Liver (tissue), 9 donors: ENCODE results near the gene PILRB. TPM values are rescaled to one million over a fixed set of nuclear protein-coding genes. Genes with fewer than 3 reads are reported as not detected.

Experiments used
- DNase-seq: peaks from one replicate; pipeline ENCODE4 v3.0.0-alpha.2; 2017; ENCODE audit warnings: low spot score
- H3K27ac ChIP-seq, 2 donors: one replicate each; pipeline ENCODE4 v1.7.0; 2013; ENCODE audit warnings: inconsistent platforms in 2 of 2, low read length in 2 of 2, control low read depth in 1 of 2, low read depth in 1 of 2, mild to moderate bottlenecking in 1 of 2
- H3K27me3 ChIP-seq, 4 donors: one replicate each; pipeline versions ENCODE4 v1.6.1 to v1.7.0; 2013; ENCODE audit warnings: low read length in 3 of 4, inconsistent platforms in 1 of 4, mild to moderate bottlenecking in 1 of 4, moderate library complexity in 1 of 4; ENCODE audit not compliant: control insufficient read depth in 4 of 4, insufficient read depth in 4 of 4
- H3K36me3 ChIP-seq, 4 donors: one replicate each; pipeline versions ENCODE4 v1.6.1 to v1.7.0; 2013; ENCODE audit warnings: low read length in 3 of 4, mild to moderate bottlenecking in 3 of 4, low read depth in 1 of 4, moderate library complexity in 1 of 4; ENCODE audit not compliant: control insufficient read depth in 4 of 4, insufficient read depth in 3 of 4
- H3K4me1 ChIP-seq, 4 donors: one replicate each; pipeline versions ENCODE4 v1.6.1 to v1.7.0; 2013; ENCODE audit warnings: low read length in 3 of 4, mild to moderate bottlenecking in 3 of 4, moderate library complexity in 1 of 4; ENCODE audit not compliant: control insufficient read depth in 4 of 4, insufficient read depth in 4 of 4
- H3K4me3 ChIP-seq, 3 donors: one replicate each; pipeline versions ENCODE4 v1.6.1 to v1.7.0; 2013; ENCODE audit warnings: low read length in 3 of 3, control low read depth in 1 of 3, low read depth in 1 of 3, mild to moderate bottlenecking in 1 of 3
- H3K9ac ChIP-seq, 2 donors: one replicate each; pipeline ENCODE4 v1.7.0; 2013; ENCODE audit warnings: low read length in 2 of 2, mild to moderate bottlenecking in 2 of 2, moderate library complexity in 2 of 2, control low read depth in 1 of 2, low read depth in 1 of 2
- H3K9me3 ChIP-seq, 4 donors: one replicate each; pipeline versions ENCODE4 v1.6.1 to v1.7.0; 2013; ENCODE audit warnings: low read length in 3 of 4; ENCODE audit not compliant: control insufficient read depth in 4 of 4
- EGR1 ChIP-seq, 2 donors: IDR thresholded peaks; 2 replicates each; pipeline ENCODE4 v1.6.1; 2016 to 2018; ENCODE audit warnings: antibody characterized with exemption in 2 of 2, low read depth in 2 of 2
- FOXA1 ChIP-seq: IDR thresholded peaks from 2 replicates; pipeline ENCODE4 v1.6.1; 2016; ENCODE audit warnings: antibody characterized with exemption
- FOXA2 ChIP-seq: IDR thresholded peaks from 2 replicates; pipeline ENCODE4 v1.6.1; 2016; ENCODE audit warnings: antibody characterized with exemption
- GABPA ChIP-seq, 2 donors: IDR thresholded peaks in 1 of 2; conservative IDR thresholded peaks in 1 of 2; 2 replicates each; pipeline ENCODE4 v1.6.1; 2016; ENCODE audit warnings: antibody characterized with exemption in 2 of 2, mild to moderate bottlenecking in 1 of 2, moderate library complexity in 1 of 2
- HNF4A ChIP-seq, 2 donors: conservative IDR thresholded peaks; 2 replicates each; pipeline ENCODE4 v1.6.1; 2016; ENCODE audit warnings: antibody characterized with exemption in 2 of 2, mild to moderate bottlenecking in 2 of 2
- HNF4G ChIP-seq: IDR thresholded peaks from 2 replicates; pipeline ENCODE4 v1.6.1; 2016; ENCODE audit warnings: antibody characterized with exemption
- JUND ChIP-seq, 2 donors: IDR thresholded peaks; 2 replicates each; pipeline ENCODE4 v1.6.1; 2016; ENCODE audit warnings: antibody characterized with exemption in 2 of 2
- NR2F2 ChIP-seq: IDR thresholded peaks from 2 replicates; pipeline ENCODE4 v1.6.1; 2016; ENCODE audit warnings: antibody characterized with exemption
- RAD21 ChIP-seq, 2 donors: IDR thresholded peaks; 2 replicates each; pipeline ENCODE4 v1.6.1; 2016; ENCODE audit warnings: antibody characterized with exemption in 2 of 2, mild to moderate bottlenecking in 2 of 2
- RXRA ChIP-seq, 2 donors: IDR thresholded peaks; 2 replicates each; pipeline ENCODE4 v1.6.1; 2017 to 2018; ENCODE audit warnings: antibody characterized with exemption in 2 of 2, mild to moderate bottlenecking in 1 of 2
- SP1 ChIP-seq: IDR thresholded peaks from 2 replicates; pipeline ENCODE4 v1.6.1; 2018; ENCODE audit warnings: antibody characterized with exemption, mild to moderate bottlenecking
- YY1 ChIP-seq: IDR thresholded peaks from 2 replicates; pipeline ENCODE4 v1.6.1; 2016; ENCODE audit warnings: antibody characterized with exemption, mild to moderate bottlenecking
- WGBS: extraction: QIAGEN DNeasy Blood & Tissue Kit; methylation state at CpG from one replicate; pipeline ENCODE4 v1.1.7; 2013; 5-methylcytosine and 5-hydroxymethylcytosine counted together
- polyA plus RNA-seq, 2 donors: library from polyadenylated mRNA; stranded (reverse) in 1 of 2; unstranded in 1 of 2; fragments of 200-250 nt in 1 of 2; fragments of >200 nt in 1 of 2; fragmentation: Nextera tagmentation in 1 of 2; extraction: Ambion mirVana in 1 of 2; gene quantifications; one replicate each; pipeline versions ENCODE4 v1.2.1 to v1.2.3, GENCODE V29; 2013 to 2015
- total RNA-seq, 2 donors: library from RNA; depleted of rRNA; stranded (reverse); fragments of >200 nt; gene quantifications; one replicate each; pipeline ENCODE4 v1.2.3, GENCODE V29; 2014
- TF ChIP-seq, protein P1 (sequence below): fragments of 150-350 bp; IDR thresholded peaks from 2 replicates; pipeline ENCODE4 v1.5.1; 2017; ENCODE audit warnings: improper control_type of control experiment, low read depth, low read length; ENCODE audit not compliant: missing input control
- TF ChIP-seq, protein P2 (sequence below): IDR thresholded peaks from 2 replicates; pipeline ENCODE4 v1.6.1; 2016; ENCODE audit warnings: antibody characterized with exemption
- TF ChIP-seq, protein P3 (sequence below): IDR thresholded peaks from 2 replicates; pipeline ENCODE4 v1.6.1; 2016; ENCODE audit warnings: antibody characterized with exemption, mild to moderate bottlenecking
- TF ChIP-seq, protein P4 (sequence below): IDR thresholded peaks from 2 replicates; pipeline ENCODE4 v1.6.1; 2016; ENCODE audit warnings: antibody characterized with exemption
- TF ChIP-seq, protein P5 (sequence below): IDR thresholded peaks from 2 replicates; pipeline ENCODE4 v1.6.1; 2016; ENCODE audit warnings: antibody characterized with exemption
- donor health status: healthy.
- donor health status: healthy.
- donor health status: healthy.
- donor health status: healthy.
- donor health status: healthy.

The PILRB gene
- total and polyA plus RNA-seq, 4 donors, result 6.0 to 50.8 (median 14.3) TPM

DNA sequence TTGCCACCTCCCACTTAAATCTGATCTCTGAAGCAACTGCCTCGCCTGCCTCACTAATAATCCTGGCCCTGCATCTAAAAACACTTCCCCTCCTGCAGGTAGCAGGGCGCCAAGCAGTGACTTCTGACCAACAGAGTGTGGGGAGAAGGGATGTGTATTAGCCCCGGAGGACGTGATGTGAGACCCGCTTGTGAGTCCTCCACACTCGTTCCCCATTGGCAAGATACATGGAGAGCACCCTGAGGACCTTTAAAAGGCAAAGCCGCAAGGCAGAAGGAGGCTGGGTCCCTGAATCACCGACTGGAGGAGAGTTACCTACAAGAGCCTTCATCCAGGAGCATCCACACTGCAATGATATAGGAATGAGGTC, 9.3 kb downstream of the PILRB start (continued):
- TF ChIP-seq, protein P1, sequence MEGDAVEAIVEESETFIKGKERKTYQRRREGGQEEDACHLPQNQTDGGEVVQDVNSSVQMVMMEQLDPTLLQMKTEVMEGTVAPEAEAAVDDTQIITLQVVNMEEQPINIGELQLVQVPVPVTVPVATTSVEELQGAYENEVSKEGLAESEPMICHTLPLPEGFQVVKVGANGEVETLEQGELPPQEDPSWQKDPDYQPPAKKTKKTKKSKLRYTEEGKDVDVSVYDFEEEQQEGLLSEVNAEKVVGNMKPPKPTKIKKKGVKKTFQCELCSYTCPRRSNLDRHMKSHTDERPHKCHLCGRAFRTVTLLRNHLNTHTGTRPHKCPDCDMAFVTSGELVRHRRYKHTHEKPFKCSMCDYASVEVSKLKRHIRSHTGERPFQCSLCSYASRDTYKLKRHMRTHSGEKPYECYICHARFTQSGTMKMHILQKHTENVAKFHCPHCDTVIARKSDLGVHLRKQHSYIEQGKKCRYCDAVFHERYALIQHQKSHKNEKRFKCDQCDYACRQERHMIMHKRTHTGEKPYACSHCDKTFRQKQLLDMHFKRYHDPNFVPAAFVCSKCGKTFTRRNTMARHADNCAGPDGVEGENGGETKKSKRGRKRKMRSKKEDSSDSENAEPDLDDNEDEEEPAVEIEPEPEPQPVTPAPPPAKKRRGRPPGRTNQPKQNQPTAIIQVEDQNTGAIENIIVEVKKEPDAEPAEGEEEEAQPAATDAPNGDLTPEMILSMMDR, result no peak
- TF ChIP-seq HNF4A (conservative IDR thresholded peaks at IDR 0.05), result no peak
- TF ChIP-seq, protein P2, sequence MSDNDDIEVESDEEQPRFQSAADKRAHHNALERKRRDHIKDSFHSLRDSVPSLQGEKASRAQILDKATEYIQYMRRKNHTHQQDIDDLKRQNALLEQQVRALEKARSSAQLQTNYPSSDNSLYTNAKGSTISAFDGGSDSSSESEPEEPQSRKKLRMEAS, result no peak
- no peak for TF ChIP-seq NR2F2
- no peak for TF ChIP-seq HNF4G
- TF ChIP-seq YY1, result no peak

DNA sequence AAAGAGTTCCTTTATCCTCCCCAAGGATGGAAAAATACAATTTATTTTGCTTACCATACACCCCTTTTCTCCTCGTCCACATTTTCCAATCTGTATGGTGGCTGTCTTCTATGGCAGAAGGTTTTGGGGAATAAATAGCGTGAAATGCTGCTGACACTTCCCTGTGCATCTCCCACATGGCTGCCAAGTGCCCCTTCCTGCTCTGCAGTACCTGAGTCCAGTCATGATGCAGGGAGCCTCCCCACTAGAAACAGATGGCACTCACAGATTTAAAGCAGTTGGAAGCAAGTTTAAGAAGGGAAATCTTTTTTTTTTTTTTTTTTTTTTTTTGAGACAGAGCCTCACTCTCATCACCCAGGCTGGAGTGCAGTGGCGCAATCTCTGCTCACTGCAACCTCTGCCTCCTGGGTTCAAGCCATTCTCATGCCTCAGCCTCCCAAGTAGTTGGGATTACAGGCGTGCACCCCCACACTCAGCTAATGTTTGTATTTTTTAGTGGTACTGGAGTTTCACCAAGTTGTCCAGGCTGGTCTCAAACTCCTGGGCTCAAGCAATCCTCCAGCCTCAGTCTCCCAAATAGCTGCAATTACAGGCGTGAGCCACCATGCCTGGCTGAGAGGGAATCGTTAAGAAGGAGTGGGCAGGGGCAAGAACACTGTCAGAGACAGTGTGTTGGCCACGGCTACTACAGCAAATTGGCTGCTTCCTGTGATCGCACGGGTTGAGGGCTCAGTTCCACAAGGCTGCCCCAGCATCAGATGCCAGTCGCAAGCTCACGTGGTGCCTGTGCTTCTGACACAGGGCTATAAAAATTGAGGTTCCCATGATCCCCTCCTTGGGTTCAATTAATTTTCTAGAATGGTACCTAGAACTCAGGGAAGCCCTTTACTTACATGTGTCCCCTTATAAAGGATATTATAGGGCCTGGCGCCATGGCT, 10.0 kb downstream of the PILRB start:
- Histone ChIP-seq H3K4me1 (no peaks in the 10 kb centered on the region), H3K9ac (no peak overlapping the region), H3K27ac (peak overlapping the region; percentile 51 to 64), H3K27me3 (no peaks in the 10 kb centered on the region), H3K36me3 (peaks cover 0 to 7% (median 6%) of the 10 kb centered on the region in 4 donors), H3K4me3 (no peak overlapping the region), H3K9me3 (no peaks in the 10 kb centered on the region)
- DNase-seq, result no peak
- 88% methylated on average over 12 of the region's 12 CpGs for WGBS
- no peak for TF ChIP-seq SP1
- no peak for TF ChIP-seq RXRA (IDR thresholded peaks at IDR 0.05)
- TF ChIP-seq, protein P3, sequence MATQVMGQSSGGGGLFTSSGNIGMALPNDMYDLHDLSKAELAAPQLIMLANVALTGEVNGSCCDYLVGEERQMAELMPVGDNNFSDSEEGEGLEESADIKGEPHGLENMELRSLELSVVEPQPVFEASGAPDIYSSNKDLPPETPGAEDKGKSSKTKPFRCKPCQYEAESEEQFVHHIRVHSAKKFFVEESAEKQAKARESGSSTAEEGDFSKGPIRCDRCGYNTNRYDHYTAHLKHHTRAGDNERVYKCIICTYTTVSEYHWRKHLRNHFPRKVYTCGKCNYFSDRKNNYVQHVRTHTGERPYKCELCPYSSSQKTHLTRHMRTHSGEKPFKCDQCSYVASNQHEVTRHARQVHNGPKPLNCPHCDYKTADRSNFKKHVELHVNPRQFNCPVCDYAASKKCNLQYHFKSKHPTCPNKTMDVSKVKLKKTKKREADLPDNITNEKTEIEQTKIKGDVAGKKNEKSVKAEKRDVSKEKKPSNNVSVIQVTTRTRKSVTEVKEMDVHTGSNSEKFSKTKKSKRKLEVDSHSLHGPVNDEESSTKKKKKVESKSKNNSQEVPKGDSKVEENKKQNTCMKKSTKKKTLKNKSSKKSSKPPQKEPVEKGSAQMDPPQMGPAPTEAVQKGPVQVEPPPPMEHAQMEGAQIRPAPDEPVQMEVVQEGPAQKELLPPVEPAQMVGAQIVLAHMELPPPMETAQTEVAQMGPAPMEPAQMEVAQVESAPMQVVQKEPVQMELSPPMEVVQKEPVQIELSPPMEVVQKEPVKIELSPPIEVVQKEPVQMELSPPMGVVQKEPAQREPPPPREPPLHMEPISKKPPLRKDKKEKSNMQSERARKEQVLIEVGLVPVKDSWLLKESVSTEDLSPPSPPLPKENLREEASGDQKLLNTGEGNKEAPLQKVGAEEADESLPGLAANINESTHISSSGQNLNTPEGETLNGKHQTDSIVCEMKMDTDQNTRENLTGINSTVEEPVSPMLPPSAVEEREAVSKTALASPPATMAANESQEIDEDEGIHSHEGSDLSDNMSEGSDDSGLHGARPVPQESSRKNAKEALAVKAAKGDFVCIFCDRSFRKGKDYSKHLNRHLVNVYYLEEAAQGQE, result no peak
- TF ChIP-seq EGR1 (IDR thresholded peaks at IDR 0.05; ENCODE audit: low read depth in 2 of 2), result no peak
- no peak for TF ChIP-seq HNF4G
- TF ChIP-seq JUND (IDR thresholded peaks at IDR 0.05), result no peak
- no peak for TF ChIP-seq RAD21 (IDR thresholded peaks at IDR 0.05)

DNA sequence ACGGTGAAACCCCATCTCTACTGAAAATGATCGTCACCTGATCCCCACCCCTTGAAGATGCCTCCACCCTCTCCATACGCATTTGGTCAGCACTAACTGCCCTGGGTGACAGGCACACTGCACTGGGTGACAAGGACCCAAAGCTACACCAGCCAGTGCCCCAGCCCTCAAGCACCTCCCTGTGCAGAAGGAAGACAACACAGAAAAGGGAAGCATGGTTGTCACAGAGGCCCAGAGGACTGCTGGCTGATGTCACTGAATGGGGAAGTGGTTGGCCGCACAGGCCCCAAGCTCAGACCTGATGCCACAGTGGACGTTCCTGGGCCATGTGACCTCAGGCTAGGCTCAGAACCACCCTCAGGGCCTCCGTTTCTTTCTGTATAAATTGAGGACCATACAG, 11.2 kb downstream of the PILRB start:
- Histone ChIP-seq H3K27ac (peak overlapping the region; percentile 51 to 64), H3K36me3 (peaks cover 0 to 5% (median 0%) of the 10 kb centered on the region in 4 donors), H3K4me1 (no peaks in the 10 kb centered on the region), H3K27me3 (no peaks in the 10 kb centered on the region), H3K9me3 (no peaks in the 10 kb centered on the region), H3K4me3 (no peak overlapping the region), H3K9ac (no peak overlapping the region)
- TF ChIP-seq JUND (IDR thresholded peaks at IDR 0.05) (no peak), FOXA2 (no peak), SP1 (no peak), NR2F2 (no peak), GABPA (IDR thresholded peaks at IDR 0.05 in 1 of 2, conservative IDR thresholded peaks at IDR 0.05 in 1 of 2) (no peak), RAD21 (IDR thresholded peaks at IDR 0.05) (no peak), HNF4A (conservative IDR thresholded peaks at IDR 0.05) (no peak), RXRA (IDR thresholded peaks at IDR 0.05) (no peak), FOXA1 (no peak)
- TF ChIP-seq, protein P4, sequence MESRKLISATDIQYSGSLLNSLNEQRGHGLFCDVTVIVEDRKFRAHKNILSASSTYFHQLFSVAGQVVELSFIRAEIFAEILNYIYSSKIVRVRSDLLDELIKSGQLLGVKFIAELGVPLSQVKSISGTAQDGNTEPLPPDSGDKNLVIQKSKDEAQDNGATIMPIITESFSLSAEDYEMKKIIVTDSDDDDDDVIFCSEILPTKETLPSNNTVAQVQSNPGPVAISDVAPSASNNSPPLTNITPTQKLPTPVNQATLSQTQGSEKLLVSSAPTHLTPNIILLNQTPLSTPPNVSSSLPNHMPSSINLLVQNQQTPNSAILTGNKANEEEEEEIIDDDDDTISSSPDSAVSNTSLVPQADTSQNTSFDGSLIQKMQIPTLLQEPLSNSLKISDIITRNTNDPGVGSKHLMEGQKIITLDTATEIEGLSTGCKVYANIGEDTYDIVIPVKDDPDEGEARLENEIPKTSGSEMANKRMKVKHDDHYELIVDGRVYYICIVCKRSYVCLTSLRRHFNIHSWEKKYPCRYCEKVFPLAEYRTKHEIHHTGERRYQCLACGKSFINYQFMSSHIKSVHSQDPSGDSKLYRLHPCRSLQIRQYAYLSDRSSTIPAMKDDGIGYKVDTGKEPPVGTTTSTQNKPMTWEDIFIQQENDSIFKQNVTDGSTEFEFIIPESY, result no peak
- TF ChIP-seq, protein P2, result no peak
- TF ChIP-seq, protein P1, result no peak
- TF ChIP-seq, protein P5, sequence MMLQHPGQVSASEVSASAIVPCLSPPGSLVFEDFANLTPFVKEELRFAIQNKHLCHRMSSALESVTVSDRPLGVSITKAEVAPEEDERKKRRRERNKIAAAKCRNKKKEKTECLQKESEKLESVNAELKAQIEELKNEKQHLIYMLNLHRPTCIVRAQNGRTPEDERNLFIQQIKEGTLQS, result no peak
- 73% methylated on average over 6 of the region's 6 CpGs for WGBS
- DNase-seq, result no peak
